GM21360 (cell line): ENCODE data around the gene NEK1.

ENCODE experiments used
- ATAC-seq: cut with Tn5 transposase; IDR thresholded peaks from one replicate; pipeline ENCODE4 v1.9.1; 2021; ENCODE audit warnings: mild to moderate bottlenecking, moderate library complexity; ENCODE audit not compliant: unreplicated experiment

Gene NEK1, protein sequence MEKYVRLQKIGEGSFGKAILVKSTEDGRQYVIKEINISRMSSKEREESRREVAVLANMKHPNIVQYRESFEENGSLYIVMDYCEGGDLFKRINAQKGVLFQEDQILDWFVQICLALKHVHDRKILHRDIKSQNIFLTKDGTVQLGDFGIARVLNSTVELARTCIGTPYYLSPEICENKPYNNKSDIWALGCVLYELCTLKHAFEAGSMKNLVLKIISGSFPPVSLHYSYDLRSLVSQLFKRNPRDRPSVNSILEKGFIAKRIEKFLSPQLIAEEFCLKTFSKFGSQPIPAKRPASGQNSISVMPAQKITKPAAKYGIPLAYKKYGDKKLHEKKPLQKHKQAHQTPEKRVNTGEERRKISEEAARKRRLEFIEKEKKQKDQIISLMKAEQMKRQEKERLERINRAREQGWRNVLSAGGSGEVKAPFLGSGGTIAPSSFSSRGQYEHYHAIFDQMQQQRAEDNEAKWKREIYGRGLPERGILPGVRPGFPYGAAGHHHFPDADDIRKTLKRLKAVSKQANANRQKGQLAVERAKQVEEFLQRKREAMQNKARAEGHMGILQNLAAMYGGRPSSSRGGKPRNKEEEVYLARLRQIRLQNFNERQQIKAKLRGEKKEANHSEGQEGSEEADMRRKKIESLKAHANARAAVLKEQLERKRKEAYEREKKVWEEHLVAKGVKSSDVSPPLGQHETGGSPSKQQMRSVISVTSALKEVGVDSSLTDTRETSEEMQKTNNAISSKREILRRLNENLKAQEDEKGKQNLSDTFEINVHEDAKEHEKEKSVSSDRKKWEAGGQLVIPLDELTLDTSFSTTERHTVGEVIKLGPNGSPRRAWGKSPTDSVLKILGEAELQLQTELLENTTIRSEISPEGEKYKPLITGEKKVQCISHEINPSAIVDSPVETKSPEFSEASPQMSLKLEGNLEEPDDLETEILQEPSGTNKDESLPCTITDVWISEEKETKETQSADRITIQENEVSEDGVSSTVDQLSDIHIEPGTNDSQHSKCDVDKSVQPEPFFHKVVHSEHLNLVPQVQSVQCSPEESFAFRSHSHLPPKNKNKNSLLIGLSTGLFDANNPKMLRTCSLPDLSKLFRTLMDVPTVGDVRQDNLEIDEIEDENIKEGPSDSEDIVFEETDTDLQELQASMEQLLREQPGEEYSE (N-terminal part only)

DNA sequence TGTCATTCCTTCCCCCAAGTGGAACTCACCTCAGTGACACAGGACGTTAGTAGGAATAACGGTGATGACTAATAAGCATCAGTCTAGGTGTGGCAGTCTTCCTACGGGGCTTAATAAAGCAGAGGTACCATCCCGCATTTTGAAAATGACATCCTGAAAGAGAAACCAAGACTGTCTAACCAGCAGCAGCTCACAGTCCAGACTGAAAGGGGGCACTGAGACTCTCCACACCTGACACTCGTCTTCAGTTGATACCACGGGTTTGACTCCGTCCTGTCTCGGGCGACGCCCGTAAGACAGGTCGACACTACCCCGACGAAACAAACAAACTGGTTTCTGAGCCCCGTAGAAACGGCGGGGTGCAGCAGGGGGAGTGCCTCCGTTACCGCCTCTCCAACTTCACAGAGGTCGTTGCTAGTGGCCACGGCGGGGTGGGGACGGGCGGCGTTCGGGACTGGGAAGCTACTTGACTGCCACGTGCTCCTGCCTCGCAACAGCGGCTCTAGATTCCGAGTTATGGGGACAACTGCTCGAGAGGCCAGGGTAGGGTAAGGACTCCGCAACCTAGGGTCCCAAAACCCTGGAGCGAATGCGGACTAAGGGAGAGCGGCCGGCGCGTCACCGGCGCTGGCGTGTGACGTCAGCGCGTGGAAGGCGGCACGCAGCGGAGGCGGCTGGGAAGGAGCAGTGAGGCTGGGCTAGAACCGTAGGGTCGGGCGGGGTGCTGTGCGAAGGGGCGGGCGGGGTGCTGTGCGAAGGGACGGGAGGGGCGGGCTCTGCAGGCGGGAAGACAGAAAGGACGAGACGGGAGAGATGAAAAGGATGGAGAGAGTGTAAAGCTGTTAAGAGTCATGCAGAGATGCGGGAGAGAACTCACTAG, at the start of gene NEK1:
NEK1 (minus strand) TSS at position 593 of the 880 bp plus-strand sequence. CDS start 9,953 bp downstream, outside the sequence.
- peak; percentile 91 for ATAC-seq

DNA sequence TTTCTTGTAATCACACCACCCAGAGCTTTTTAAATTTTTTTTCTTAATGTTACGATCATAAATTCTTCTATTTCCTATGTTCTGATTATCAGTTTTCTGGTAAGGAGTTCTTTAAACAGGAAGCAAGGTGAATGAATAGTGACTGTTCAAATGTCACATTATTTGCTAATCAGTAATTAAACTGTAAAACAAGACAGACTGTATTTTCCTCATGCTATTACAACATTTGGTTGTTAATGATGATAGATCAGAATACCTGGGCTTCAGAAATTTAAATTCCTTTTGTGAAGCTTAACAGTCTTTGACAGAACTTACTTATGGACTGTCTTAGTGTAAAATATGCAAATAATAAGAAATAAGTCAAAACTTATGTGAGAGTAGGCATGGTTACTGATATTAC, 49.4 kb upstream of the NEK1 start:
- no peak for ATAC-seq

DNA sequence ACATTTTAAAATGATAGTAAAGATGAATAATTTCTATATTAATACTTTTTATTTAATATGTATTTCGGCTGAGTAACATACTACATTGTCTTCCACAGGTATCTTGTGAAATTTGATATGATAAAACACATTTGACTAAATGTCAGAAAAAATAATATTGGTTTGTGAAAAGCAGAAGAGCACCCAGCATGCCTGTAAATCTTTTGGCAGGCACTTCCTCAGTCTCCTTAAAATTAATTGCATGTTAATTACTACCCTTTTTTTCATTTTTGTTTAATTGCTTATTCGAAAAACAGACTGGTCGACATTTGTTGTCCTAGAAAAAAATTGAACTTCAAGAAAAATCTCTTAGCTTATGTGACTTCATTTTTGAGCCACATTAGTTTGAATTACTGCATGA, 48.5 kb upstream of the NEK1 start:
- ATAC-seq, result no peak

DNA sequence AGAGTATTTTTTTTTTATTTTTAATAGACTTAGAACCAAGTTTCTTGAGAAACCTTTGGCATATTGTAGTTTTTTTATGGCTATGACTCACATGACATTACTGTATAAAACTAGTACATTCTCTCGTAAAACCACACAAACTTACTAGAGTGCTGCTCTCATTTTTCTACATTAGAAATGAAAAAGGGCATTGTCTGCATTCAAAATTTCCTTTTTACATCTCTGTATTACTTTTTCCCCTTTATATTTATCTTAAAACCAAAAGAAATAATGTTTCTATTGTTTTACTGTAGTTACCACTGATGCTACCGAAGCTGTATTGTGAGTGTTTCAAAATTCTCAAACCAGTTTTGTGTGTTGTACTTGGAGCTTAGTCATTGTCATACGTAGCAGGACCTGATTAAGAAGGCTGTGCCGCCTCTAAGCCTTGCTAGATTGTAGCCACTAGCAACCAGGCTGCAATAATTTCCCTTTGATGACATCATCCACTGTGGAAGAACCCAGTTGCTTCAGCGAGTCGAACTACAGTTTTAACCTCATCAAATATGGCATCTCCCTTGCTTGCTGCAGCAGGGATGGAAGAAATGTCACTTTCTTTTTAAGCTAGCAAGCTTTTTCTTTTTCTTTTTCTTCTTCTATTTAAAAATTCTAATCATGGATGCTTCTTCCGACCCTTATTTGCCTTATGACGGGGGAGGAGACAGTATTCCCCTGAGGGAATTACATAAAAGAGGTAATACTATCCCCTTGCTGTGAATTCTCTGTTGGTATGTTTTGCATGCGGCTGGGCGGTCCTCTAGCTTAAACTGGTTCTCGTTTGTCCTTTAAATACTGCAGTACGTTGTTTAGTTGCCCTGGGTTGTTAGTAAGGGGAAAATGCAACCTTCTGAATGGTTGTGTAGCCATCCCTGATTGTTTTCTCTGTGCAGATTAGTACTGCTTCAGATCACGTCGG, 47.6 kb upstream of the NEK1 start:
- peak; percentile 93 for ATAC-seq

DNA sequence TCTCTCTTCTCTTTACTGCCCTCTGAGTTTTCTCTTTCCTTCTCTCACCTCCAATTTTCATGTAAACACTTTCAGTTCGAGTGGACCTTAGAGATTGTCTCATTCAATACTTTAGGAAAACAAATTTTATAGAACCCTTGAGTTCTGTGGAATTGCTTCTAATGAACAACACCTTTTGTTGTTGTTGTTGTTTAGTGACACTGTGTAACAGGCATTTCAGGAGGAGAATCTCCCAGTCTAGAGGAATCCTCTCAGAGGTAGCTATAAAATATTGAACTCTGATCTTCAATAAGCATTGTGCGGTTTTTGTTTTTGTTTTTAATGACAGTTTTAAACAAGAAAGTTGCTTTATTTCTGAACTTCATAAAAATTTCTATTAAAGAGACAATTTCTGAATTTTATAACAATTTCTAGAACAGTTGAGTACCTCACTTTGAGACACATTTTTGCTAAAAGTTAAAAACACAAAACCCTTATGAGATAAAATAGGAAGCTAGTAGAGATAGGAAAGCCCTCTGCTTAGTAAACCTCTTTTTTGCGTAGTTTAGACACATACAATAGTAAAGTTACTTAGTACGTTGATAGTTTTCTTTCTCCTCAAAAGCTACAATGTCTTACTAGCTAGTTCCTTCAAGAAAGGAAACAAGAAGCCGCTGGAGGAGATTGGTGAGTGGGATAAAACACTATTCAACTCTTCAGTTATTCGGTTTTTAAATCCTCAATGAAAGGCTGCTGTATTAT, 46.8 kb upstream of the NEK1 start:
- no peak for ATAC-seq

DNA sequence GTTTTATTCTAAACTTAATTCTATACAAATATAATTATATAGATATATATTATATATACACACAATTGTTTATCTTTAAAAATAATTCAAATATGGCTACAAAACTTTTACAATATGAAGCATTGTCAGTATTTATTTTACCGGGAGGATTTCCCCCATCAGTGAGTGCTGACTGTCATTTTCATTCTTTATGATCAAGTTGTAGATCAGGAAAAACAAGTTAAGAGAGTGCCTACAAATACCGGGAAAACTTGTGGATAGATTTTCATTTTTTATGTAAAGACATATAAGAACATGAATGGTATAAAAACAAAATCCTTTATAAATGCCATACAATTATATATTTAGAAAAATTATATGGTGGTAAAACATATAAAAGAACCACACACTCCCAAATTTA, 45.8 kb upstream of the NEK1 start:
- ATAC-seq, result no peak

DNA sequence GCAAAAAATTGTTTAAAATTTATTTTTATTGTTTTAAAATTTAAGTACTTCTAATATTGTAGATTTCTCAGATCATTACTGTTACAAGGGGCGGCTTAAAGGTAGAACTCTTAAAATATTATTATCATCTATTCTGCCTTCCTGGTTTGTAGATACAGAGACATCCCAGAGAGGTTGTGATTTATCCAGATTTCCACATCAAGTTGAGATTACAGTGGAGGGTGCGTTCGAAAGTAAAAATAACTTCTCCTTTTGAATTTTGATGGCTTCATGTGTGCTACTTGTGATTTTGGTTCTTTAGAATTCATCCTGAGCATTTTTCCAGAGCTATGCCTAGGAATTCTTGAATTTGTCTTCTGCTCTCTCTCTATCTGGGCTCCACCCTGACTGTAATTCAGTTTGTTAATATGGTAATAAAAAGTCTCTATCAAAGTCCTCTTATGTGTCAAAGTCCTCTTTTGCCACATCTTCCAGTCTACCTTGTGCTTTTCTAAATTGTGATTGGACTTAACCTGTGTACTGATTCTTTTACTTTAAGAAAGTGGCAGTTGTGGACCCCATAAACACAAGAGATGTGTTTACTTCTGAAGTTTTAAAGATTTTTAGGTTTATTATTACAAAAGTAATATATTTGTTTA, 45.2 kb upstream of the NEK1 start:
- no peak for ATAC-seq

DNA sequence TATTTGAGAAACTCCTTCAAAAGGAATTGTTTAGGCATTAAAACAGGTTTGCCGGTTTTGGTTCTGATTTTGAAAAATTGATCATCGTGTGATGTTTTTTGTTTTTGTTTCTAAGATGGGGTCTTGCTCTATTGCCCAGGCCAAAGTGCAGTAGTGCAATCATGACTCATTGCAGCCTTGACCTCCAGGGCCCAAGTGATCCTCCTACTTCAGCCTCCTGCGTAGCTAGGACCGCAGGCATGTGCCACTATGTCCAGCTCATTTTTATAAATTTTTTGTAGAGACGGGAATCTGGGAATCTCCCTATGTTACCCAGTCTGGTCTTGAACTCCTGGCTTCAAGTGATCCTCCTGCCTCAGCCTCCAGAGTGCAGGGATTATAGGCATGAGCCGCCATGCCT, 43.0 kb upstream of the NEK1 start:
- no peak for ATAC-seq

DNA sequence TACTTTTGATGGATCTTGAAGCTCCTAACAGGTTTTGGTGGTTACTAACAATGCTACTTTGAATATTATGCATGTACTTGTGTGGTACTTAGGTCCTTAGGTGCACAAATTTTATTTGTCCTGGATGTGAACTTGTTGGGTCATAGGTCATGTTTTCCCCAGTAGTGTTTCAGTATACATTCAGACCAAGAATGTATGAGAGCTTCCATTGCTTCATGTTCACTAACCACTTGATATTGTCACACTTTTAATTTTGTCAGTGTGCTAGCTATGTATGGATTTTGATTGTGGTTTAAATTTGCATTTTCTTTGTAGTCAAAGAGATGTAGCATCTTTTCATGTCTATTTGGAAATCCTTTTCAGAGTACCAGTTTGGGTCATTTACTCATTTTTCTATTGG, 40.2 kb upstream of the NEK1 start:
- ATAC-seq, result no peak

DNA sequence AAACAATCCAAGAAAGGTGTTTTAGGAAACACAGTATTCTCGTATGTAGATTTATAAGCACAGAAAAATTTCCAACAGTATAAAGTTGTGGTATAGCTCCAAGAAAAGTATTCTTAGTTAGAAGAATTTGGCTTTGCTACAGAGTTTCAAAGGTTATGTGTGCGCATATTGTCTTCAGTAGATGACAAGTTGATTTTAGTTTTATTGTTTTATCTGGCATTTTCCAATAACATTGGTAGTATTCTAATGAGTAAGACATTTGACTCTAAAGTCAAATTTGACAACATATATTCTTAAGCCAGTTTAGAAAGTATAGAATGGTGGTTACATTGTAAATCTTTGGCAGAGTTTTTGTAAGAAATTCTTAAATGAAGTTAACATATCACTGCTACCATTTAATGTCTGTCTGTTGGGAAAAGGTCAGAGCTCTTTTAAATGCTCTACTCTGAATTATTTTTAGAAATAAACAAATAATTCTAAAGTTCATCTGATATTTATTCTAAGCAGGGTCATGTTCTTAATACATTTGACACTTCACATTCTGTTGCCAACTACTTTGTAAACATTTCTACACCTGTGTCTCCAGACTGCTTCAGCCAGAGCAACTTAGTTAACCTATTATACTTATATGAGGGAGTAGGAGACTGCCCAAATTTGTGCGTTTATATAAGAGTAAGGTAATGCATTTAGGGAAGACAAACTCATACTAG, 38.0 kb upstream of the NEK1 start:
- no peak for ATAC-seq

DNA sequence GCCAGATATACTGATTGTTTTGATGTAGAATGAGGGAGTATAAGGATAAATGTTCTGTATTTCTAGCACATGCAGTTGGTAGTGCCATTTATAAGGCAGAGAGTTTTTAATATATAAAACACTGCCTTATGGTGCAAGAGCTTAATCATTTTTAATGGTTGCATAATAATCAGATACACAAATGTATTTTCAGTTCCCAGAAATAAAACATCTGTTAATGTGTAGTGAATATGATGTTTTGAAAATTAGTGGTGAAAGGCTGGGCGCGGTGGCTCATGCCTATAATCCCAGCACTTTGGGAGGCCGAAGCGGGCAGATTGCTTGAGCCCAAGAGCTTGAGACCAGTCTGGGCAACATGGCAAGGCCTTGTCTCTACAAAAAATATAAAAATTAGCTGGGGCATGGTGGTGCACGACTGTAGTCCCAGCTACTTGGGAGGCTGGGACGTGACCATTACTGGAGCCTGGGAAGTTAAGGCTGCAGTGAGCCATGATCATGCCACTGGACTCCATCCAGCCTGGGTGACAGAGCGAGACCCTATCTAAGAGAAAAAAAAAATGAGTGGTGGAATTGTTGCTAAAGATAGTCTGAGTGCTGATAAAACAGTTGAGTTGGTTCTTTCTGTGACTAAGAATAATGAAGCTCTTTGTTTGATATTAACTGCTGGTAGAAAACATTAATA, 37.3 kb upstream of the NEK1 start:
- no peak for ATAC-seq

DNA sequence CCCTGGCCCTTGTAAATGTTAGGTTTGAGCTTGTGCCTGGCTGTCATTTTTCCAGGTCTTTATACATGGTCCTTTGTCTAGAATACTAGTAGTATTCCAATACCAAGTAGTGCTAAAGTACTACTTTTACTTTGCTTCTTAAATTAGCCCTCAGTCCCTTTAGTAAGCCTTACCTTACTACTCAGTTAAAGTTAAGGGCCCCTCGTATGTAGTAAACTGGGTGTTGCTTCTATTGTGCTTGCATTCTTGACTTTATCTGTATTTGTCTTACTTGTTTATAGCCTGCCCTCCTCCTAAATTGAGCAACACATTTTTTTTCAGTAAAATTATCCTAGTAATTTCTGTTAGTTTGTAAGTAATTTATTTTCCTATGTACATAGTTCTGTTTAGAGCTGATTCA, 33.2 kb upstream of the NEK1 start:
- ATAC-seq, result no peak

DNA sequence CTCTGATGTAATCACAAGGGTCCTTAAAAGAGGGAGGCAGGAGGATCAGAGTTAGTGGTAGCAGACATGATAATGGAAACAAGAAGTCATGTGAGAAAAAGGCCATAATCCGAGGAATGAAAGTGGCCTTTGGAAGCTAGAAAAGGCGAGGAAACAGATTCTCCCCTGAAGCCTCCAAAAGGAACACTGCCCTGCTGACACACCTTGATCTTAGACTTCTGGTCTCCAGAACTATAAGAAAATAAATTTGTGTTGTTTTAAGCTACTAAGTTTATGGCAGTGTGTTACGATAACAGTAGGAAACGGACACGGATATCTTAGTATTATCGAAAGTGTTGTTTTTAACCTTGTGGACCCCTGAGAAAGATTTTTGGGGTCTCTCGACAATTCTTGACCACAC, 32.4 kb upstream of the NEK1 start:
- ATAC-seq, result no peak

DNA sequence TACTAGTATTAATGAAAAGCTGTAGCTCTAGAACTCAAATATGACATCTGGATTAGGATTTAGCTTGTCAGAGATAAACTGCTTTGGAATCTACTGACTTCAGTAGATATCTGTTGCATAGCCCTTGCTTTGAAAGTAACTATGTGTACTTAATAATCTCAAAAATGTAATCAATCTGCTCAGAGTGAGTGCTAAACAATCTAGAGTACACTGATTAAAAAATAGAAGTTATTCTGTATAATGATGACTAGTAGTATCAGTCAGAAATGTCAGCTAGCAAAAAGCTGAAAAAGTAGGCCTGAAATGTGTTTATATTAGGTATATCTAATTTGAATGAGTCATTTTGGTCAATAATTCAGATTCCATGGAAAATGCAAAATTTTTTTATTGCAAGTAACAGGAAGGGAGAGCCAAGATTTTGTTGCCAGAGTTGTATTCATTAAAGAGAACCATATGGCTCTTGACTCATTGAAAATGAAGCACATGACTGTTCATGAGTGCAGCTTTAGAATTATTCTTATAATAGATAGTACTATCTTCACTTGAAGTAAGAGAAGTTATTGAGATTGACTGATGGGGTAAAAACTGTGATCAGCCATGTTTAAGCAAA, 28.0 kb upstream of the NEK1 start:
- no peak for ATAC-seq

DNA sequence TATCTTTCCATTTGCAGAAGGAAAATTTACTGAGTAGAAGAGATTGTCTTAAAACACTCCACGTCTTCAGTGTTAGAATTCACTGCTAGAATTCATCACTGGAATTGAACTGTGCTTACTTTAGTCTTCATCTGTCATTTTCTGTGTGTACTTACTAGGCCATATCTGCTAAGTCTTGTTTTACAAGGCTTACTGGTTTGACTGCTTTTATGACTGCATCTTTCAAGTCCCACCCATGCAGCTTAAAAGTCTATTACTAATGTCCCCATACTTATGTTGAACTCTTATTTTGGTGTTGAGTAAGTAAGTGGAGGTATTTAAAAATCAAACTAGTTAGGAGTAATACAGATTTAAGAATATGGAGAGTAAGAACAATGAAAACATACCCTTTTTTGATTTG, 22.6 kb upstream of the NEK1 start:
- ATAC-seq, result no peak

DNA sequence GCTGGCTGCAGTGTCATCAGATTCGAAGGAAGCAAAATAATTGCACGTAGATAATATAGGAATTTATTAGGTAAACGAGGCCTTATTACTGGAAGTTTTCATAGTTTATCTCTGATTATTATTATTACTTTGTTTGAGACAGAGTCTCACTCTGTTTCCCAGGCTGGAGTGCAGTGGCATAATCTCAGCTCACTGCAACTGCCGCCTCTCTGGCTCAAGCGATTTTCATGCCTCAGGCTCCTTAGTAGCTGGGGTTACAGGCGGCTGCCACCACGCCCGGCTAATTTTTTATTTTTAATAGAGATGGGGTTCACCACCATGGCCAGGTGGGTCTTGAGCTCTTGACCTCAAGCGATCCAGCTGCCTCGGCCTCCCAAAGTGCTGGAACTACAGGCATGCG, 20.5 kb upstream of the NEK1 start:
- ATAC-seq, result no peak

DNA sequence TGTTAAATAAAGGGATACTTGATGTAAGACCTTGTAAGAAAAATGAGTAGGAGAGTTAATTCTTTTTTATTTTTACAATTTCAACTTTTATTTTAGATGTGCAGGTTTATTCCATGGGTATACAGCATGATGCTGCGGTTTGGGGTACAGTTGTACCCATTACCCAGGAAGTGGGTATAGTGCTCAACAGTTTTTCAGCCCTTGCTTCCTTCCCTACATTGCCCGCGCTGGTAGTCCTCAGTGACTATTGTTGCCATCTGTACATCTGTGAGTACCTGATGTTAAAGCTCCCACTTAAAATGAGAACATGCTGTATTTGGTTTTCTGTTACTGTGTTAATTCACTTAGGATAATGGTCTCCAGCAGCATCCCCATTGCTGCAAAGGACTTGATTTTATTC, 17.7 kb upstream of the NEK1 start:
- no peak for ATAC-seq
